PC-3 (cell line): ENCODE data around the gene SHLD2. TPM values are rescaled to one million over a fixed set of nuclear protein-coding genes. Genes with fewer than 3 reads are reported as not detected.
A peak's percentile ranks its signal among the peaks of the same experiment; 100 is the strongest.
"Not testable (repeated sequence)": the region's sequence is repeated elsewhere in the genome, so short reads cannot be mapped to it uniquely, and the experiment has no call there.

Source experiments
- ATAC-seq: fragments of 200-7000 bp; cut with Tn5 transposase; 2 replicates; pipeline ENCODE4 v1.9.1; 2020; ENCODE audit warnings: mild to moderate bottlenecking, moderate library complexity
- BruUV-seq: library from RNA; stranded (reverse); fragments of 400-500 nt; replicated peaks from 2 replicates; lab custom pipeline; 2021; lab: Mats Ljungman, UMichigan
- CTCF ChIA-PET: fragments of 300-600 bp; sonication (Branson Sonifier 250); formaldehyde crosslinking; loops from one replicate; lab custom pipeline; 2022; ENCODE audit warnings: antibody characterized with exemption; lab: Charles Lee
- POLR2A ChIA-PET: fragments of 300-600 bp; sonication (Branson Sonifier 250); formaldehyde crosslinking; loops from one replicate; lab custom pipeline; 2022; ENCODE audit warnings: antibody characterized with exemption; ENCODE audit not compliant: unreplicated experiment; lab: Charles Lee
- DNase-seq: peaks from one replicate; pipeline ENCODE4 v3.0.0-alpha.2; 2015
- H2AFZ ChIP-seq: fragments of 300-600 bp; sonication (generic); 2 replicates; pipeline ENCODE4 v1.6.0; 2016; ENCODE audit warnings: antibody characterized with exemption, low read length
- H3F3A ChIP-seq: fragments of 300-600 bp; sonication (generic); one replicate; pipeline ENCODE4 v1.6.0; 2017; ENCODE audit warnings: antibody characterized with exemption, low read length, control low read depth, mild to moderate bottlenecking; ENCODE audit not compliant: unreplicated experiment
- H3K27ac ChIP-seq: fragments of 300-600 bp; sonication (generic); 2 replicates; pipeline ENCODE4 v1.5.1; 2016; ENCODE audit warnings: mild to moderate bottlenecking, low read length
- H3K27me3 ChIP-seq: fragments of 300-600 bp; sonication (generic); 2 replicates; pipeline ENCODE4 v1.6.1; 2016; ENCODE audit warnings: low read length, mixed read lengths
- H3K36me3 ChIP-seq: fragments of 300-600 bp; sonication (generic); 2 replicates; pipeline ENCODE4 v1.6.1; 2016; ENCODE audit warnings: low read depth, mixed run types, low read length, mixed read lengths
- H3K4me1 ChIP-seq: fragments of 300-600 bp; sonication (generic); 2 replicates; pipeline ENCODE4 v1.5.1; 2016; ENCODE audit warnings: low read length; ENCODE audit not compliant: insufficient read depth
- H3K4me2 ChIP-seq: fragments of 300-600 bp; sonication (generic); 2 replicates; pipeline ENCODE4 v1.6.0; 2016; ENCODE audit warnings: low read length
- H3K4me3 ChIP-seq: fragments of 300-600 bp; sonication (generic); 2 replicates; pipeline ENCODE4 v1.5.1; 2016; ENCODE audit warnings: mild to moderate bottlenecking, low read length, mixed read lengths
- H3K79me2 ChIP-seq: fragments of 300-600 bp; sonication (generic); 2 replicates; pipeline ENCODE4 v1.6.1; 2017; ENCODE audit warnings: low read length, mixed read lengths
- H3K9ac ChIP-seq: fragments of 300-600 bp; sonication (generic); 2 replicates; pipeline ENCODE4 v1.6.0; 2016; ENCODE audit warnings: mild to moderate bottlenecking, low read length
- H3K9me2 ChIP-seq: fragments of 300-600 bp; sonication (generic); replicated peaks from 2 replicates; pipeline ENCODE4 v1.6.1; 2016; ENCODE audit warnings: mixed run types, low read length, mixed read lengths
- H3K9me3 ChIP-seq: fragments of 300-600 bp; sonication (generic); 2 replicates; pipeline ENCODE4 v1.6.1; 2016; ENCODE audit warnings: low read length, mixed read lengths
- H4K20me1 ChIP-seq: fragments of 300-600 bp; sonication (generic); 2 replicates; pipeline ENCODE4 v1.6.1; 2016; ENCODE audit warnings: low read length, mixed read lengths
- intact Hi-C: fragments of 100-400 bp; cut with micrococcal nuclease; formaldehyde crosslinking; loops from 2 replicates; pipeline ENCODE4 v1.9.0; 2023
- total RNA-seq: library from RNA; depleted of rRNA; stranded (reverse); fragments of >200 nt; gene quantifications from 2 replicates; pipeline ENCODE4 v1.2.3, GENCODE V29; 2014

SHLD2 gene
- total RNA-seq, 1 experiment from 2014 or later: 16.0 TPM

DNA sequence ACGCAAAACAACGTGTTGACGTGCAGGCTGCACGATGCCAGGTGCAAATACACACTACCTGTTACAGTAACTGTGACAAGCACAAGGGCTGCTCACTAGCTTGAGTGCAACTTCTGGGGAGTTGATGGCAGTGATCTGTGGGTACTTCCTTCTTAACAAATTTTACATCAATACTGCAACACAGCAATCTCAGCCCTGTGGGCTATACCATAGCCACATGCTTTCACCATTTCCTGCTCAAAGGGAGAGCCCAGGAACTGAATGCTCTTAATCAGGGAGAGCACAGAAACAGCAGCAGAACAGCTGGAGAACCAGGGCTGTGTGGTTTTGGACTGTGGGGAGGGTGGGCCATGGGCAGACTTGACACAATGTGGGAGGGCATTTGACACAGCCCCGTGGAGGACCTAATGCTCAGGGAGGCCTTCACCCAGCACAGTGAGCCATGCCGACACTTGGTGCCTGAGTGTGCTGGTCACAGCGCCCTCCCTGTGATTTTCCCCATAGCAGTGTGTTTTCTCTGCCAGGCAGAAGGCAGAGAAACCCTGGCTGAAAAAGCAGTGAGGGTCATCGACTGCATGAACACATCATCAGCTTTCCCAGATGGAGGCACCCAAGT, 118.3 kb downstream of the SHLD2 start:
- H3K4me1 ChIP-seq, H3K36me3 ChIP-seq, DNase-seq, H3K9ac ChIP-seq, H2AFZ ChIP-seq, BruUV-seq, H3K27me3 ChIP-seq, H3K4me3 ChIP-seq, H3K4me2 ChIP-seq, H4K20me1 ChIP-seq, H3K9me2 ChIP-seq, ATAC-seq, H3F3A ChIP-seq, CTCF ChIA-PET, H3K9me3 ChIP-seq, H3K79me2 ChIP-seq, intact Hi-C loops, POLR2A ChIA-PET, H3K27ac ChIP-seq: not testable (repeated sequence)

DNA sequence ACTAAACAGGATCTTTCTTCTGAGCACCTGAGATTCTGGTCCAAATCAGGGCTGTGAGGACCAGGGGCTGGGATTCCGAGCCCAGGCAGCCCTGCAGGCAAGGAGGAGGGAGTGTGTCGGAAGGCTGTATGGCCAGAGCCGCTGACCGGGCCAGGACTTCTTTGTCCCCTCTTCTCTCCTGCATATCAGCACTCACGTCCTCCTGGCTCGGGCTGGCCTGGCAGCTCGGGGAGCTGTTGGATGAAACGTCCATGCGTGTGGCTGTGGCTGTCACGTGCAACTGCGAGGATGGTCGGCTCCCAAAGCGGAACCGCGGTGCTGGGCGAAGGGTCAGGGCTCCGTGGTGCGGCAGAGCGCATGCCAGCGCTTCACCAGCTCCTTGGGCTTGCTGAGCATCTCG, 118.8 kb downstream of the SHLD2 start:
- H4K20me1 ChIP-seq, H3K36me3 ChIP-seq, ATAC-seq, H3K9me3 ChIP-seq, H3K9ac ChIP-seq, H3K9me2 ChIP-seq, H3K27me3 ChIP-seq, DNase-seq, CTCF ChIA-PET, H3K27ac ChIP-seq, H3F3A ChIP-seq, H3K4me2 ChIP-seq, POLR2A ChIA-PET, H3K4me1 ChIP-seq, H2AFZ ChIP-seq, intact Hi-C loops, BruUV-seq, H3K4me3 ChIP-seq, H3K79me2 ChIP-seq: not testable (repeated sequence)

DNA sequence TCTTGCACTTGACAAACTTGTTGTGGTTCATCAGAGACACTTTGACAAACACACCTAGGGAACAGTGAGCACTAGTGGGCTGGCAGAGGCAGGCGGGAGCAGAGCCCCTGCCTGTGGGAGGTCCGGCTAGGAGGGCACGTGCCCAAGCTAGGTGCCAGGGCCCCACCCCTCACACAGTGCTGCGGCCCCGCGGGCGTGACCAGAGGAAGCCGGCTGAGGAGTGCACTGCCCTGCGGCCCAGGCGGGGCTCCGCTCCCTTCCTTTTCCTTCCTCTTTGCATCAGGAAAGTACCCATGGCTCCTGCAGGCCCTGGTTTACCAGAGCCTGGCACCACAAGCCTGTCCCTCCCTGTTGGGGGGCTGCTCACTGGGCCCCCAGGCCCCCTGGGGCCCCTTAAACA, 121.1 kb downstream of the SHLD2 start:
- H3K4me2 ChIP-seq, H3K27ac ChIP-seq, H3K27me3 ChIP-seq, H3K36me3 ChIP-seq, H3K9me2 ChIP-seq, BruUV-seq, H3F3A ChIP-seq, intact Hi-C loops, H3K9ac ChIP-seq, DNase-seq, CTCF ChIA-PET, H3K4me1 ChIP-seq, H3K4me3 ChIP-seq, H3K9me3 ChIP-seq, ATAC-seq, POLR2A ChIA-PET, H3K79me2 ChIP-seq, H4K20me1 ChIP-seq, H2AFZ ChIP-seq: not testable (repeated sequence)

DNA sequence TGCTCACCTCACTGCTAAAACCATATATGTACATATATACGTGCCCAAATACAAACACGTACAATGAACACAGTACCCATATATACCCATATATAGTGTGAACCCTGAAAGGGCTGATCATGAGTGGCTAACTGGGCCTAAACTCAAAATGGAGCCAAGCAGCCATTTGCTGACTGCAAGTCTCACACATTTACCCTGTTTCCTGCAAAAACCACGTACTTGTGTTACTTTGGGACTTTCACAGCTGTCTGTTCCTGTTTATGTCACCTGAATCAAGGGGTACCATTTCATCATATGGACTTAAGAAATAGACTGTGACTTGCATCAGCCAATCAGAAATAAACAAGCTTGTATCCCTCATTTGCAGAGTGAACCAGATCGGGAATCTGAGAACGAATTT, 124.4 kb downstream of the SHLD2 start:
- CTCF ChIA-PET, H3K36me3 ChIP-seq, H2AFZ ChIP-seq, H3K79me2 ChIP-seq, H3K9ac ChIP-seq, H3K9me2 ChIP-seq, H3K27ac ChIP-seq, ATAC-seq, H4K20me1 ChIP-seq, H3K27me3 ChIP-seq, H3K4me1 ChIP-seq, DNase-seq, intact Hi-C loops, POLR2A ChIA-PET, H3K4me2 ChIP-seq, H3K4me3 ChIP-seq, H3F3A ChIP-seq, H3K9me3 ChIP-seq, BruUV-seq: not testable (repeated sequence)

DNA sequence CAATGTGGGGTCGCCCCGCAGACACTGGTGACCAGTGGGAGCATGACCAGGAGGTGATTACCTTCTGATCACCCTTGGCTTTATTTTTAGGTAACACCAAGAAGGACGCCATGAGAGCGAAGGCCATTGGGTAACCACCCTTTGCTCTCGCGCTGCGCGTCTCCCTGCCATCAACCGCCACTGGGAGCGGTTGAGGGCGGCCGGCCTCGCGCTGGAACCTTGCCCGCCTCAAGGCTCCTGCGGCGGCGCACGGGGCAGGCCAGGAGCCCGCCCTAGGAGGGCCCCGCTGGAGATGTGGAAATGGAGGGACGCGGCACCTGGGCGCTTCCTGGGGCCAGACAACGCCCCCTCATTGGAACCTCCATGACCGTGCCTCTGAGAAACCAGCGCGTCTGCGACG, 127.8 kb downstream of the SHLD2 start:
- H3K27ac ChIP-seq, H3K4me2 ChIP-seq, H2AFZ ChIP-seq, H3F3A ChIP-seq, intact Hi-C loops, H3K36me3 ChIP-seq, H3K4me1 ChIP-seq, H3K27me3 ChIP-seq, H4K20me1 ChIP-seq, ATAC-seq, H3K9ac ChIP-seq, CTCF ChIA-PET, H3K4me3 ChIP-seq, DNase-seq, POLR2A ChIA-PET, H3K9me2 ChIP-seq, H3K79me2 ChIP-seq, BruUV-seq, H3K9me3 ChIP-seq: not testable (repeated sequence)

DNA sequence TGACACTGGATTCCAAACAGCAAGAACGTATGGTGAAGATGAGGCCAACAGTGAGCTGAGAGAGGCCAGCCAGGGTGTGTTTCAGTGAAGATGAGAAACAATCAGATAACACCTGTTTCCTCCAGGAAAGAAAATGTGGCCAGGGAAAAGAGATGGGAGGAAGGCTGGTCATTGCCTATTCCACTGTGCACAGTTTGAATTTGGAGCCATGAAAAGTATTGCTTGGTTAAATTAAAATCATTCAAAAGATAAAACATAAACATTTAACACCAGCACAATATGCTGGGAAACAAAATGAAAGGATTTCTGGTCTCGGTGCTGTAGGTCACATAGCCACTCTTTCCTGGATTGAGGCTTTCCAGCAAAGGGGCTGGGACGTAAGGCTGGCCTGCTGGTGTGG, 130.1 kb downstream of the SHLD2 start, which contains the start of gene NUTM2A:
Gene NUTM2A, plus strand, starts transcription at position 301 of the 400 bp plus-strand sequence. CDS start 383 bp downstream, outside the sequence.
- H3K27me3 ChIP-seq, H2AFZ ChIP-seq, H3K4me3 ChIP-seq, H3K27ac ChIP-seq, H3K4me2 ChIP-seq, H3K9me3 ChIP-seq, H3K36me3 ChIP-seq, H3K79me2 ChIP-seq, POLR2A ChIA-PET, ATAC-seq, DNase-seq, CTCF ChIA-PET, H3F3A ChIP-seq, H4K20me1 ChIP-seq, H3K4me1 ChIP-seq, H3K9ac ChIP-seq, H3K9me2 ChIP-seq, intact Hi-C loops: not testable (repeated sequence)
- BruUV-seq: TSS peak; percentile 35

DNA sequence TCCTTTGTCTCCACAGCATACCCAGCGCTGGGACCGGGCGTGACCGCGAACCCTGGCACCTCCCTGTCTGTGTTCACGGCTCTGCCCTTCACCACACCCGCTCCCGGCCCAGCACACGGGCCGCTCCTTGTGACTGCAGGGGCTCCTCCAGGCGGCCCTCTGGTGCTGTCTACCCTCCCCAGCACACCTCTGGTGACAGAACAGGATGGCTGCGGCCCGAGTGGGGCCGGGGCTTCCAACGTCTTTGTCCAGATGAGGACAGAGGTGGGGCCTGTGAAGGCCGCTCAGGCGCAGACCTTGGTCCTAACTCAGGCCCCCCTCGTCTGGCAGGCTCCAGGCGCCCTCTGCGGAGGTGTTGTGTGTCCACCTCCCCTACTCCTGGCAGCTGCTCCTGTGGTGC, 133.2 kb downstream of the SHLD2 start:
- H3K9ac ChIP-seq, CTCF ChIA-PET, H3K9me3 ChIP-seq, H3F3A ChIP-seq, H4K20me1 ChIP-seq, H2AFZ ChIP-seq, H3K27me3 ChIP-seq, BruUV-seq, H3K4me2 ChIP-seq, DNase-seq, H3K4me3 ChIP-seq, H3K79me2 ChIP-seq, H3K9me2 ChIP-seq, intact Hi-C loops, H3K27ac ChIP-seq, POLR2A ChIA-PET, ATAC-seq, H3K4me1 ChIP-seq, H3K36me3 ChIP-seq: not testable (repeated sequence)
